Measurements from ENCODE around the gene DTYMK.
A peak's percentile ranks its signal among the peaks of the same experiment; 100 is the strongest.

DTYMK gene

DNA sequence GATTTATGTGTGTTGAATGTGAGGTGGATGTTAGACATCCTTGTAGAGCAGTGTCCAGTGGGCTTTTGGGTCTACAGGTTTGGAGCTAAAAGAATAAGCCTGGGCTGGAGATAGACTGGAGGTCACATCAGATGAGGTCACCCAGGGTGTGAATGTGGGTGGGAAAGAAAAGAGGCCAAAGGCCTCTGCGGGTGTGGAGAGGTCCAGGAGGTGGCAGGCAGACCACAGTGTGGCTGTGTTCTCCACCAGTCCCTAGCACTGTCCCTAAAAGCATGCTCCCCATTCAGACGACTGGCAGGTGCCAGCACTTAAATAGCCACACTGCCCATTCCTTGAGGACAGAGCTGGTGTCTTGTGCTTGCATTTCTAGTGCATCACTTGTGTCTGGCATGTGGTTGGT, 45.0 kb downstream of the DTYMK start:
- H3K4me3 ChIP-seq (ENCODE audit: insufficient read length, low read depth), result no peak overlapping the region
- H3K4me1 ChIP-seq (ENCODE audit: insufficient read depth, insufficient read length), result peaks cover 12% of the 10 kb centered on the region
- no peak for DNase-seq (ENCODE audit: low read depth, low spot score)
- H3K9ac ChIP-seq (ENCODE audit: insufficient read length, low read depth), result no peak overlapping the region
- TF ChIP-seq YY1 (IDR thresholded peaks at IDR 0.05; ENCODE audit: insufficient read depth, insufficient read length), result no peak
- no peak for TF ChIP-seq SUZ12 (IDR thresholded peaks at IDR 0.05; ENCODE audit: extremely low read depth, insufficient read depth, insufficient read length)
- H3K27me3 ChIP-seq (ENCODE audit: insufficient read depth, insufficient read length), result no peaks in the 10 kb centered on the region
- peaks cover 13% of the 10 kb centered on the region for H3K9me3 ChIP-seq (ENCODE audit: insufficient read depth, low read length)
- peaks cover 45% of the 10 kb centered on the region for H3K36me3 ChIP-seq (ENCODE audit: insufficient read depth, insufficient read length, low read length)

DNA sequence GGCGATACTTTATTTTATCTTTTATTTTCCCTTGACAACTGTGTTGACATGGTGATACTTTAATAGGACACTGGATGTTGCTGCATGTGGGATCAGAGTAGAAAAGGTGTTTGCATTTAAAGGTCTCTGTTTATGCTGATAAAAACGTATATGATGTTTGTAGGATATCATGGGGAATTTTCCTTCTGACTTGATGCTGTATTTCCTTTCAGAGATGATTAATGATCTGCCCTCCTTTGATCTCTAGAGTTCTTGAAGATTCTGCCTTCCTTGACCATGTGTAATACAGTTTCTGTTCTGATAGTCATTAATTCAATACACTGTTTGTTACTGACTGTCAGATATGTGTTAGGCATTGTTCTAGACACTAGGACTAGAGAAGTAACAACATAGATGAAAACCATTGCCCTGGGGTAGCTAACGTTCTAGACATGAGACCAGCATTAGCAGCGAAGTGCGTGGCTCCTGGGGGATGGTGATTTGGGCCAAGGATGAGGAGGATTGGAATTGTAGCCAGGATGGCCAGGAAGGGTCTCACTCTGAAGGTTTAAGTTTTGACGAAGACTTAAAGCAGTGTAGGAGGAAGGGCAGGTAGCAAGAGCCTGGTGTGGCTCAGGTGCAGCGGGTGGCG, 46.3 kb downstream of the DTYMK start:
- Histone ChIP-seq H3K9me3 (ENCODE audit: insufficient read depth, low read length) (peaks cover 13% of the 10 kb centered on the region), H3K4me1 (ENCODE audit: insufficient read depth, insufficient read length) (peaks cover 10% of the 10 kb centered on the region), H3K27me3 (ENCODE audit: insufficient read depth, insufficient read length) (no peaks in the 10 kb centered on the region), H3K9ac (ENCODE audit: insufficient read length, low read depth) (no peak overlapping the region), H3K36me3 (ENCODE audit: insufficient read depth, insufficient read length, low read length) (peaks cover 38% of the 10 kb centered on the region), H3K4me3 (ENCODE audit: insufficient read length, low read depth) (no peak overlapping the region)
- DNase-seq (ENCODE audit: low read depth, low spot score), result no peak
- TF ChIP-seq ZNF274 (IDR thresholded peaks at IDR 0.05; ENCODE audit: low read depth, low read length) (no peak), YY1 (IDR thresholded peaks at IDR 0.05; ENCODE audit: insufficient read depth, insufficient read length) (no peak), SUZ12 (IDR thresholded peaks at IDR 0.05; ENCODE audit: extremely low read depth, insufficient read depth, insufficient read length) (no peak)

DNA sequence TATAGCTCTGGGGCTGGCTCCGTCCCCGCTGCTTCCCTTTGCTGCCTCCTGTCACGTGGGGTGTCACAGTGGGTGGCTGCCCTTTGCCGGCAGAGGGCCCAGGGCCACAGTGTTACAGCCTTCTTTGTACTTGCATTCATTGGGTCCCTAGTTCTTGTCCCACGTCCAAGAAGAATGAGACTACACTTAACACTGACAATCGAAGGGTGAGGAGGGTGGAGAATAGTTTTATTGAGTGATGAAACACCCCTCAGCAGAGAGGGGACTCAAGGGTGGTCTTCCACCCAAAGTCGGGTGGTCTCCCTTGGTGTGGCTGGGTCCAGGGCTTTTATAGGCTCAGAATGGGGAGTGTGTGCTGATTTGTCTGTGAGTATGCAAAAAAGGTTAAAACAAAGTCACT, 47.2 kb downstream of the DTYMK start:
- H3K4me3 ChIP-seq (ENCODE audit: insufficient read length, low read depth), result no peak overlapping the region
- peaks cover 13% of the 10 kb centered on the region for H3K9me3 ChIP-seq (ENCODE audit: insufficient read depth, low read length)
- no peak for DNase-seq (ENCODE audit: low read depth, low spot score)
- H3K4me1 ChIP-seq (ENCODE audit: insufficient read depth, insufficient read length), result peaks cover 9% of the 10 kb centered on the region
- H3K9ac ChIP-seq (ENCODE audit: insufficient read length, low read depth), result no peak overlapping the region
- no peak for TF ChIP-seq SUZ12 (IDR thresholded peaks at IDR 0.05; ENCODE audit: extremely low read depth, insufficient read depth, insufficient read length)
- no peak for TF ChIP-seq ZNF274 (IDR thresholded peaks at IDR 0.05; ENCODE audit: low read depth, low read length)
- no peak for TF ChIP-seq YY1 (IDR thresholded peaks at IDR 0.05; ENCODE audit: insufficient read depth, insufficient read length)
- no peaks in the 10 kb centered on the region for H3K27me3 ChIP-seq (ENCODE audit: insufficient read depth, insufficient read length)
- peaks cover 38% of the 10 kb centered on the region for H3K36me3 ChIP-seq (ENCODE audit: insufficient read depth, insufficient read length, low read length)

DNA sequence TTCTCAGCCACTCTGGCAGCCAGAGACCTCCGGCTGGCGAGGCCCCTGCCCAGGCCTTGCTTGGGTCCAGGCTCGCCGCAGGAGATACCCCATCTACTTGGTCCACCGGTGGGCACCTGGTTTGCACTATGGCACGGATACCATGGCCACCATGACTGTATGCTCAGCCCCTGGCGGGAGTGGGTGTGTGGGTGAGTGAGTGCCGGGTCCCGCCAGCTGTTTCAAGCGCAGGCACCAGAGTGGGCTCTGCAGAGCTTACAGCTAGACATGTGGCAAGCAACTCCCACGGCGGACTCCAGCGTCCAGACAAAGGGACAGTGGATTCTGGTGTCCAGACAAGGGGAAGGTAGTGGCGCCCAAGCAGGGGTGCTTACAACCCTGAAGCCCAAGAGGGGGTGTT, 47.7 kb downstream of the DTYMK start:
- no peaks in the 10 kb centered on the region for H3K27me3 ChIP-seq (ENCODE audit: insufficient read depth, insufficient read length)

DNA sequence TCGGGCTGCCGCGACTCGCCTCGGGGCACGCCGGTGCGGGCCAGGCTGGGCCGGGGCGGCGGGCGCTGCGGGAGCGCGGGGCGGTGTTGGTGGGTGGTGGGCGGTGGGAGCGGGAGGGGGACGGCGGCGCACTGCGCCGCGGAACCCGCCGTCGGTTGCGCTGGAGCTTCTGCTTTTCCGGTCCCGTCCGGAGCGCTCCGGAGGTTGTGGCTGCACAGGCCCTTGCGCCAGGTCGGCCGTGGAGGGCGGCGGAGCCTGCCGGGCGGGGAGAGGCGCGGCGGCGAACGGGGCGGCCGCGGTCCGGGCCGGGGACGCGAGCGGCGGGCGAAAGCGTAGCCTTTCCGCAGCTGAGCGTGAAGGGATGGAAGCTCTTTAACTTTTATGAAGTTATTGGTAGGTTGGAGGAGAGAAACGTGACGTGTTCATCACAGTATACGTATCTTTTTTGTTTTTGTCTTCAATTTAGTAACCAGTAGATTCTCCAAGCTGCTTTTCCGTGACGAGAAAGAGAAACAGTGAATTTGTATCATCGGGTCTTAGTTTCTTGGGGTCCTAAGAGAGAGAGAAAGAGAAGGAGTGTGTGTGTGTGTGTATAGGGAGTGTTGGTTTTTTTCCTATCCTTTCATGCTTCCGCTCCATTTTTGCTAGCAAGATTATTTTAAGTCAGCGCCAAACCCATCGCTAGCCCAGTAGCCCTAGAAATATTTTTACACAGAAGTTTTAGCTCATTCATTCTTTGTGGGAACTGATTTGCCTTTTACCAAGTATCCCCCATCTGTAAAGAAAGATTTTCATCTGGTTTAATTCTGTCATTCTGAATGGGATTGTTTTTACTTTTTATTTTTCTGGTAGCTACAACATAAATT, 48.6 kb downstream of the DTYMK start:
- H3K9ac ChIP-seq (ENCODE audit: insufficient read length, low read depth), result peak overlapping the region; percentile 98
- H3K4me1 ChIP-seq (ENCODE audit: insufficient read depth, insufficient read length), result peaks cover 9% of the 10 kb centered on the region
- H3K36me3 ChIP-seq (ENCODE audit: insufficient read depth, insufficient read length, low read length), result peaks cover 42% of the 10 kb centered on the region
- no peaks in the 10 kb centered on the region for H3K27me3 ChIP-seq (ENCODE audit: insufficient read depth, insufficient read length)
- H3K9me3 ChIP-seq (ENCODE audit: insufficient read depth, low read length), result peaks cover 13% of the 10 kb centered on the region
- TF ChIP-seq ZNF274 (IDR thresholded peaks at IDR 0.05; ENCODE audit: low read depth, low read length), result no peak
- TF ChIP-seq YY1 (IDR thresholded peaks at IDR 0.05; ENCODE audit: insufficient read depth, insufficient read length), result no peak
- TF ChIP-seq SUZ12 (IDR thresholded peaks at IDR 0.05; ENCODE audit: extremely low read depth, insufficient read depth, insufficient read length), result no peak
- peak overlapping the region; percentile 93 for H3K4me3 ChIP-seq (ENCODE audit: insufficient read length, low read depth)
- DNase-seq (ENCODE audit: low read depth, low spot score), result no peak

More for the DNA sequence above, 47.7 kb downstream of the DTYMK start:
- peaks cover 9% of the 10 kb centered on the region for H3K4me1 ChIP-seq (ENCODE audit: insufficient read depth, insufficient read length)
- TF ChIP-seq SUZ12 (IDR thresholded peaks at IDR 0.05; ENCODE audit: extremely low read depth, insufficient read depth, insufficient read length) (no peak), ZNF274 (IDR thresholded peaks at IDR 0.05; ENCODE audit: low read depth, low read length) (no peak), YY1 (IDR thresholded peaks at IDR 0.05; ENCODE audit: insufficient read depth, insufficient read length) (no peak)
- no peak overlapping the region for H3K4me3 ChIP-seq (ENCODE audit: insufficient read length, low read depth)
- no peak overlapping the region for H3K9ac ChIP-seq (ENCODE audit: insufficient read length, low read depth)
- H3K9me3 ChIP-seq (ENCODE audit: insufficient read depth, low read length), result peaks cover 13% of the 10 kb centered on the region
- H3K36me3 ChIP-seq (ENCODE audit: insufficient read depth, insufficient read length, low read length), result peaks cover 38% of the 10 kb centered on the region
- no peak for DNase-seq (ENCODE audit: low read depth, low spot score)

DNA sequence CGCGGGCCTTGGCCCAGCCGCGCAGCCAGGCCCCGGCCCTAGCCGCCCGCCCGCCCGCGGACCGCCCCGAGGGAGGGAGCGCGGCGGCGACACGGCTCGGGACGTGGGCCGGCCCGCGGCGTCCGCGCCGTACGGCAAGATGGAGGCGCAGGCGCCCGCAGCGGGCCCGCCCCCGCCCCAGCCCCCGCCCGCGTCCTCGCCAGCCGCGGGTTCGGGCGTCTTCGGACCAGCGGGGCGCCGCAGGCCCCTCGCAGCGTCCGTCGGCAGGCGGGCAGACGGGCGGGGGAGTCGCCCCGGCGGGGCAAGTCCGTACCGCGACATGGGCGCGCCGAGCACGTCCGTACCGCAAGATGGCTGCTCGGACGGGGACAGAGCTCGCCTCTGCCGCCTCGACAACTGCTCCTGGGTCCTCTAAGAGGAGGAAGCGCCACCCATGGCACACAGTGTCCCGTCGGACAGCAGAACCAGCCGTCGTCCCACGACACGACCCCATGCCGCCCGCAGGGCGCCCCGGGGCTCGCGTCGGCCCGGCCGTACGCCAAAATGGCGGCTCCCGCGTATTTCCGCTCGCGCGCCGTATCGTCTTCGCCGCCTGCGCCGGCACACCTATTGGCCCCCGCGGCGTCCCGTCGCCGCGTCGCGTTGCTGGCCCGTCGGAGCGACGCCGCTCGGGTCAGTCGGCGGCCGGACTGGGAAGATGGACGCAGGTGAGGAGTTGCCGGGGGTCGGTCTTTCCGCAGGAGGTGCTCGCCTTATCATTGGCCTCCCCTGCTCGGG, 49.4 kb downstream of the DTYMK start, which contains the start of the genes ATG4B and THAP4:
TSS of gene ATG4B (plus strand) at position 676 of the 777 bp plus-strand sequence. CDS start at position 698, 22 bp downstream.
TSS of gene THAP4 (minus strand) at position 141 of the 777 bp plus-strand sequence. CDS start 141 bp downstream, outside the sequence.
- H3K9ac ChIP-seq (ENCODE audit: insufficient read length, low read depth), result peak within 1 kb of the TSS; percentile 98
- peaks cover 13% of the 10 kb centered on the region for H3K9me3 ChIP-seq (ENCODE audit: insufficient read depth, low read length)
- DNase-seq (ENCODE audit: low read depth, low spot score), result peak; percentile 83
- H3K27me3 ChIP-seq (ENCODE audit: insufficient read depth, insufficient read length), result no peaks in the 10 kb centered on the region
- TF ChIP-seq YY1 (IDR thresholded peaks at IDR 0.05; ENCODE audit: insufficient read depth, insufficient read length) (peak; percentile 97), SUZ12 (IDR thresholded peaks at IDR 0.05; ENCODE audit: extremely low read depth, insufficient read depth, insufficient read length) (no peak)
- peaks cover 9% of the 10 kb centered on the region for H3K4me1 ChIP-seq (ENCODE audit: insufficient read depth, insufficient read length)
- H3K4me3 ChIP-seq (ENCODE audit: insufficient read length, low read depth), result peak within 1 kb of the TSS; percentile 93
- peaks cover 50% of the 10 kb centered on the region for H3K36me3 ChIP-seq (ENCODE audit: insufficient read depth, insufficient read length, low read length)

All from NT2/D1 (cell line).